Progenitor cell of endocrine pancreas (in vitro differentiated cells): ENCODE measurements around the gene STK32C. TPM values are rescaled to one million over a fixed set of nuclear protein-coding genes. Genes with fewer than 3 reads are reported as not detected.

Experiments used
- DNase-seq: peaks from one replicate; pipeline ENCODE4 v3.0.0; 2021; ENCODE audit warnings: low spot score; ENCODE audit not compliant: unreplicated experiment
- H3K27ac Mint-ChIP-seq: 2 replicates; pipeline ENCODE4 v1.8.0; 2021; ENCODE audit warnings: mild to moderate bottlenecking, moderate library complexity, mixed read lengths
- H3K27me3 Mint-ChIP-seq: 2 replicates; pipeline ENCODE4 v1.8.0; 2021; ENCODE audit warnings: mixed read lengths
- H3K36me3 Mint-ChIP-seq: 2 replicates; pipeline ENCODE4 v1.8.0; 2022; ENCODE audit warnings: mixed read lengths; ENCODE audit not compliant: insufficient read depth
- H3K4me1 Mint-ChIP-seq: 2 replicates; pipeline ENCODE4 v1.8.0; 2021; ENCODE audit warnings: low read depth, mixed read lengths
- H3K4me3 Mint-ChIP-seq: 2 replicates; pipeline ENCODE4 v1.8.0; 2021; ENCODE audit warnings: low read depth, mild to moderate bottlenecking, moderate library complexity, mixed read lengths
- H3K9me3 Mint-ChIP-seq: 2 replicates; pipeline ENCODE4 v1.8.0; 2021; ENCODE audit warnings: low read depth, mixed read lengths
- total RNA-seq: library from RNA; stranded (reverse); gene quantifications from 2 replicates; pipeline ENCODE4 v1.2.1, GENCODE V29; 2021
- TF ChIP-seq, protein P1 (sequence below): fragments of 200-600 bp; sonication (generic); IDR thresholded peaks from one replicate; pipeline ENCODE4 v1.5.0; 2021; ENCODE audit warnings: antibody characterized with exemption, mild to moderate bottlenecking; ENCODE audit not compliant: unreplicated experiment

Gene STK32C
- total RNA-seq, 1 donor from 2014 or later: 10.0 TPM

DNA sequence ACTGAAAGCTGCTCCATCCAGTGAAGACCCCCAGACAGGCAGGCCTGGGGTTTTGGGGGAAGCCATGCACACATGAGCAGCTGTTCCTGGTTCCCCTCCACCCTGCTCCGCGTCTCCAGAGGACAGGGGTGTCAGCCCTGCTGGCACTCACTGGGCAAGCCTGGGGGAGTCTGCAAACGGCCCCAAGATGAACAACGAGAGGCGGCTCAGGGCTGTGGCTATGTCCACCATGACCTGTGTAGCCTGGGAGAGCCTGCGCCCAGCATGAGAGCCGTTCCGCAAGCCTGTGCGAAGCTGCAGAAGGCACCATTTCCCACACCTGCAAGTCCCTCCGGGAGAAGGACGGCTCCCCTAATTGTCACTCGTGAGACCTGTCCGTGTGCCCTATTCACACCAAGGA is 61.5 kb downstream of the STK32C start:
- TF ChIP-seq, protein P1, sequence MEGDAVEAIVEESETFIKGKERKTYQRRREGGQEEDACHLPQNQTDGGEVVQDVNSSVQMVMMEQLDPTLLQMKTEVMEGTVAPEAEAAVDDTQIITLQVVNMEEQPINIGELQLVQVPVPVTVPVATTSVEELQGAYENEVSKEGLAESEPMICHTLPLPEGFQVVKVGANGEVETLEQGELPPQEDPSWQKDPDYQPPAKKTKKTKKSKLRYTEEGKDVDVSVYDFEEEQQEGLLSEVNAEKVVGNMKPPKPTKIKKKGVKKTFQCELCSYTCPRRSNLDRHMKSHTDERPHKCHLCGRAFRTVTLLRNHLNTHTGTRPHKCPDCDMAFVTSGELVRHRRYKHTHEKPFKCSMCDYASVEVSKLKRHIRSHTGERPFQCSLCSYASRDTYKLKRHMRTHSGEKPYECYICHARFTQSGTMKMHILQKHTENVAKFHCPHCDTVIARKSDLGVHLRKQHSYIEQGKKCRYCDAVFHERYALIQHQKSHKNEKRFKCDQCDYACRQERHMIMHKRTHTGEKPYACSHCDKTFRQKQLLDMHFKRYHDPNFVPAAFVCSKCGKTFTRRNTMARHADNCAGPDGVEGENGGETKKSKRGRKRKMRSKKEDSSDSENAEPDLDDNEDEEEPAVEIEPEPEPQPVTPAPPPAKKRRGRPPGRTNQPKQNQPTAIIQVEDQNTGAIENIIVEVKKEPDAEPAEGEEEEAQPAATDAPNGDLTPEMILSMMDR: no peak
- no peak overlapping the region for H3K27ac Mint-ChIP-seq

DNA sequence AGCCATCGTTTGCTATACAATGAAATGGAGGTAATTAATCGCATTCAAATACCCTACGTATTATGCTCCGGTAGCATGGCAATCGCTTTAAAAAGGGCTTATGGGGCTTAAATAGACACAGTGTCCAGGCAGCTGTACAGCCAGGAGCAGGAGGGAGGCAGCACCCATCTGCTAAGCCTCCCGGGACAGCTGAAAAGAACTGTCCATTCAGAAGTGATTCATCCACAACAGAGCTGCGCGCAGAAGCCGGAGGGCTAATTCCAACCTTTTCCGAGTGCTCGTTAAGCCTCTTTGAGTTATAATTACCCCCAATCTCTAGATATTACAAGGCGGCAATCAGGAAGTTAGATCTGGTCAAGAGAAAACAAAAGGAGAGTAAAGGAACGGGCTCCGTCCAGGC is 62.7 kb downstream of the STK32C start:
- Mint-ChIP-seq H3K27ac (no peak overlapping the region), H3K27me3 (peaks cover 8% of the 10 kb centered on the region), H3K4me1 (no peaks in the 10 kb centered on the region), H3K36me3 (no peaks in the 10 kb centered on the region), H3K9me3 (no peaks in the 10 kb centered on the region), H3K4me3 (no peak overlapping the region)
- TF ChIP-seq, protein P1: no peak
- DNase-seq: no peak

More for the DNA sequence above, 61.5 kb downstream of the STK32C start:
- H3K36me3 Mint-ChIP-seq: no peaks in the 10 kb centered on the region
- no peaks in the 10 kb centered on the region for H3K9me3 Mint-ChIP-seq
- H3K4me3 Mint-ChIP-seq: no peak overlapping the region
- no peaks in the 10 kb centered on the region for H3K4me1 Mint-ChIP-seq
- no peak for DNase-seq
- H3K27me3 Mint-ChIP-seq: peaks cover 5% of the 10 kb centered on the region

DNA sequence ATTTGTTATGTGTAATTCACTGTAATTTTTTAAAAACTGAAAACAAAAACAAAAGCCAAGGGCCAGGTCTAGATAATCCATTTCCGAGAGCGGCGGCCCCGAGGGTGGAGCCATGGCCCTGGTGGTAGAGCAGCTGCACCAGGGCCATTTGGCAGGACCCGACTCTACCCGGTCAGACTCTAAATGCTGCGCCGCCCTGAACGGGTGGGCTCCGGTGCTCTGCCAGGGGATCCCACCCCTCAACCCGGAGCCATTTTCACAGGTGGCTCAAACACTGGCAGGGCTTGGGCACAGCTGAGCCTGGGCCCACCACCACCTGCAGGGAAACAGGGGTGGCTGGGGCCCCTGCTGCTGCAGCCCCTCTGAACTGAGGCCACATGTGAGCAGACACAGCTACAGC is 64.1 kb downstream of the STK32C start:
- Mint-ChIP-seq H3K36me3 (no peaks in the 10 kb centered on the region), H3K4me3 (no peak overlapping the region), H3K4me1 (no peaks in the 10 kb centered on the region), H3K9me3 (no peaks in the 10 kb centered on the region), H3K27ac (no peak overlapping the region), H3K27me3 (peaks cover 9% of the 10 kb centered on the region)
- DNase-seq: no peak
- TF ChIP-seq, protein P1: no peak

DNA sequence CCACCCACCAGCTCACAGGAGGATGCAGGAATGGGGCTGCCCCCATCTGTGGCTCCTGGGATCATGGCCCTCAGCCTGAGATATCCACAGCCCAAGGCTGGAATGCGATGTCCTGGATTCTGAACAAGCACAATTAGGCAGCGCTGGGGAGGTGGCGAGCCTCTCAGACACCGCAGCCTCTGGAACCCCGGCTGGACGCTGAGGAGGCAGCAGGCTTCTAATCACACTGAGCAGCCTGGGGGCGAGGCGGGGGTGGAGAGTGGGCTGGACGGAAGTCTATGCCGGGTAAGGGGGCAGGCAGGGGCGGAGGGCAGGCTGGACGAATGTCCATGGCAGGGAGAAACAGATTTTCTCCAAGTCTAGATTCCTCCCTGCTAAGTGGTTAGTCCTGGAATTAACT is 64.6 kb downstream of the STK32C start:
- no peaks in the 10 kb centered on the region for H3K36me3 Mint-ChIP-seq

DNA sequence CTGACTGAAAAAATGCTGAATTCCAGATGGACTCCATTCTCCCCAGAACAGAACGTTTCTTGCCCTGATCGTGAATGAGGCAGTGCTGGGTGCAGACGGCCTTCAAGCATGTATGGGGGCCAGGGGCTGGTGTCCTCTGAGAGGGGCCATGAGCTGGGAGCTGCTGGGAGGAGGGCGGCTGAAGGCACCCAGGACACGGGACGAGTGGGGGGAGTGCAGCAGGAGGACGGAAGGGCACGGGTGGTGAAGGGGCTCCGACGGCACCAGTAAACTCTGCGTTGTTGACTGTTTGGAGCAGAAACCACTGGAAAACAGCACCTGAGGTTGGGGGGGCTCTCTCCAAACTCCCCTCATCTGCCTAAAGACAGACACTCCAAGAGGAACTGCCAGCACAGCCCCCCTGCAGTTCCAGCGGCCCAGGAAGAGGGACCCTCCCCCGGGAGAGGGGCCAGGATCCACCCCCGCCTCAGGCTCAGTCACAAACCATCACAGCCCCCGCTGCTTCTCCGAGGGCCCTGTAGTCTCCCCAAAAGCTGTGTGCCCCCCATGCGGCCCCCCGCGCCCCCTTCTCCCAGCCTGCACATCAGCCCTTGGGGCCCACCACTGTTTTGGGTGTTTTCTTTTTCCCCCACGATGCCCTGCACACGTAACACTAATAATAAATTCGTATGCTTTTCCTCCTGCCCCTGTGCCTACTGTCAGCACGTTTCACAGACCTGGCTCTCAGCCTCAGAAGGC is 65.5 kb downstream of the STK32C start:
- Mint-ChIP-seq H3K27ac (peak overlapping the region; percentile 56), H3K27me3 (peaks cover 11% of the 10 kb centered on the region), H3K36me3 (no peaks in the 10 kb centered on the region), H3K4me3 (no peak overlapping the region), H3K4me1 (no peaks in the 10 kb centered on the region), H3K9me3 (no peaks in the 10 kb centered on the region)
- no peak for DNase-seq
- TF ChIP-seq, protein P1: no peak

More for the DNA sequence above, 64.6 kb downstream of the STK32C start:
- H3K27me3 Mint-ChIP-seq: peaks cover 11% of the 10 kb centered on the region
- no peak overlapping the region for H3K4me3 Mint-ChIP-seq
- H3K4me1 Mint-ChIP-seq: no peaks in the 10 kb centered on the region
- no peaks in the 10 kb centered on the region for H3K9me3 Mint-ChIP-seq
- TF ChIP-seq, protein P1: no peak
- no peak for DNase-seq
- H3K27ac Mint-ChIP-seq: no peak overlapping the region
